ENCODE data around the gene PIP.
"Not testable (repeated sequence)": the region's sequence is repeated elsewhere in the genome, so short reads cannot be mapped to it uniquely, and the experiment has no call there.

PIP gene
- 0 reads per million in 2 donors for total RNA-seq

- DNase-seq, result no peak
Measured at GRCh38 chr7:143131781-143132180, at the start of gene PIP. TSS of gene PIP (plus strand) at chr7:143132077. CDS start at chr7:143132117, 40 bp downstream.

GRCh38 chr7:143085109-143085508 is 46.8 kb upstream of the PIP start:
- DNase-seq, result no peak

- DNase-seq, result not testable (repeated sequence)
Measured at GRCh38 chr7:143085610-143086009, 46.3 kb upstream of the PIP start.

GRCh38 chr7:143088549-143089231 is 43.2 kb upstream of the PIP start:
- DNase-seq, result not testable (repeated sequence)

GRCh38 chr7:143096146-143096545 is 35.7 kb upstream of the PIP start:
- DNase-seq, result no peak

- not testable (repeated sequence) for DNase-seq
Measured at GRCh38 chr7:143099579-143099978, 32.3 kb upstream of the PIP start.

- no peak for DNase-seq
Measured at GRCh38 chr7:143104759-143105158, 27.1 kb upstream of the PIP start.

GRCh38 chr7:143108019-143108418 is 23.9 kb upstream of the PIP start:
- not testable (repeated sequence) for DNase-seq

- DNase-seq, result no peak
Measured at GRCh38 chr7:143117395-143117794, 14.5 kb upstream of the PIP start.

GRCh38 chr7:143120691-143121405 is 11.0 kb upstream of the PIP start:
- no peak for DNase-seq

- not testable (repeated sequence) for DNase-seq
Measured at GRCh38 chr7:143123326-143123725, 8.6 kb upstream of the PIP start.

- peak in 1 of 5 experiments; percentile 14 for DNase-seq
Measured at GRCh38 chr7:143126146-143126545, 5.7 kb upstream of the PIP start.

GRCh38 chr7:143129051-143129450 is 2.8 kb upstream of the PIP start:
- no peak for DNase-seq

GRCh38 chr7:143129477-143129876 is 2.4 kb upstream of the PIP start:
- no peak for DNase-seq

- DNase-seq, result no peak
Measured at GRCh38 chr7:143130541-143130940, 1.3 kb upstream of the PIP start.

GRCh38 chr7:143147070-143147469 is 15.2 kb downstream of the PIP start:
- DNase-seq, result no peak

- no peak for DNase-seq
Measured at GRCh38 chr7:143148050-143148449, 16.2 kb downstream of the PIP start.

- no peak for DNase-seq
Measured at GRCh38 chr7:143148651-143149050, 16.8 kb downstream of the PIP start.

GRCh38 chr7:143150696-143151095 is 18.8 kb downstream of the PIP start:
- not testable (repeated sequence) for DNase-seq

GRCh38 chr7:143158617-143159016 is 26.7 kb downstream of the PIP start:
- not testable (repeated sequence) for DNase-seq

GRCh38 chr7:143171697-143172096 is 39.8 kb downstream of the PIP start:
- DNase-seq, result no peak

GRCh38 chr7:143172354-143172753 is 40.5 kb downstream of the PIP start:
- no peak for DNase-seq

- DNase-seq, result no peak
Measured at GRCh38 chr7:143176128-143176527, 44.3 kb downstream of the PIP start.

Measured in T-helper 2 cell (primary cell).